ENCODE results near the gene PNPLA6. TPM values are rescaled to one million over a fixed set of nuclear protein-coding genes. Genes with fewer than 3 reads are reported as not detected.

The PNPLA6 gene
- total and polyA plus RNA-seq, 2 of the 13 experiments (the other 11 are each of a cell fraction or from before 2014, with no cell fraction given): 24.9 to 28.2 TPM

GRCh38 chr19:7489609-7490044 lies 45.9 kb upstream of the PNPLA6 start (continued):
- TF ChIP-seq FOXP4 (CRISPR knock-in tag; IDR thresholded peaks at IDR 0.05) (peak; percentile 35; the same call in 1 of the 2 replicates), HNF4G (IDR thresholded peaks at IDR 0.05; ENCODE audit: borderline replicate concordance, low read depth, low read length) (peak; percentile 78), HNF4G (CRISPR knock-in tag; IDR thresholded peaks at IDR 0.05; ENCODE audit: borderline replicate concordance, low read depth) (peak; percentile 56; the same call in 1 of the 2 replicates), THAP11 (CRISPR knock-in tag; IDR thresholded peaks at IDR 0.05) (0 out of 2 replicates have a peak, but pooled peaks have one; percentile 13), ZNF747 (CRISPR knock-in tag; IDR thresholded peaks at IDR 0.05; ENCODE audit: borderline replicate concordance) (no peak), PATZ1 (CRISPR knock-in tag; IDR thresholded peaks at IDR 0.05) (0 out of 2 replicates have a peak, but pooled peaks have one; percentile 11), ARID5B (CRISPR knock-in tag; IDR thresholded peaks at IDR 0.05) (0 out of 2 replicates have a peak, but pooled peaks have one; percentile 20), ZNF337 (CRISPR knock-in tag; IDR thresholded peaks at IDR 0.05; ENCODE audit: borderline replicate concordance, low read depth) (no peak), HOXA3 (CRISPR knock-in tag; IDR thresholded peaks at IDR 0.05) (0 out of 2 replicates have a peak, but pooled peaks have one; percentile 35), ZNF367 (CRISPR knock-in tag; IDR thresholded peaks at IDR 0.05; ENCODE audit: borderline replicate concordance) (no peak), PAXIP1 (CRISPR knock-in tag; conservative IDR thresholded peaks at IDR 0.05) (peak; percentile 93), PPARG (CRISPR knock-in tag; conservative IDR thresholded peaks at IDR 0.05) (0 out of 2 replicates have a peak, but pooled peaks have one; percentile 25), SOX6 (IDR thresholded peaks at IDR 0.05) (no peak), SOX6 (CRISPR knock-in tag; IDR thresholded peaks at IDR 0.05) (no peak; the same call in 1 of the 2 replicates), MEIS2 (CRISPR knock-in tag; IDR thresholded peaks at IDR 0.05) (0 out of 2 replicates have a peak, but pooled peaks have one; percentile 39), ZNF264 (CRISPR knock-in tag; IDR thresholded peaks at IDR 0.05) (0 out of 2 replicates have a peak, but pooled peaks have one; percentile 52), ZNF362 (CRISPR knock-in tag; IDR thresholded peaks at IDR 0.05; ENCODE audit: borderline replicate concordance) (peak; percentile 83; the same call in 1 of the 2 replicates)

Data from HepG2 (cell line).